B cell (primary cell): ENCODE data around the gene CTSH. TPM values are rescaled to one million over a fixed set of nuclear protein-coding genes. Genes with fewer than 3 reads are reported as not detected.

ENCODE experiments used
- ATAC-seq: fragments of 200-7000 bp; cut with Tn5 transposase; one replicate; pipeline ENCODE4 v1.10.0; 2021; ENCODE audit warnings: low read depth, mild to moderate bottlenecking, moderate number of reproducible peaks, moderate library complexity
- CTCF ChIA-PET: fragments of 350-600 bp; sonication (Branson Sonifier 250); formaldehyde crosslinking; loops from one replicate; lab custom pipeline; 2021; ENCODE audit warnings: antibody characterized with exemption, inconsistent platforms; lab: Charles Lee
- POLR2A ChIA-PET: fragments of 350-600 bp; sonication (Branson Sonifier 250); formaldehyde crosslinking; loops from one replicate; lab custom pipeline; 2021; ENCODE audit warnings: antibody characterized with exemption; lab: Charles Lee
- DNase-seq: peaks from one replicate; pipeline ENCODE4 v3.0.0; 2013
- H2AFZ ChIP-seq: 2 replicates; pipeline ENCODE4 v1.6.1; 2012; ENCODE audit warnings: mild to moderate bottlenecking, low read depth, low read length; ENCODE audit not compliant: insufficient read depth, poor library complexity, severe bottlenecking
- H3K27ac ChIP-seq, 2 donors: 1 replicate in 1 of 2; 2 replicates in 1 of 2; pipeline ENCODE4 v1.5.1; 2012 to 2013; ENCODE audit warnings: low read length in 2 of 2, mild to moderate bottlenecking in 2 of 2, moderate library complexity in 1 of 2
- H3K27me3 ChIP-seq, 4 experiments: fragments of 200-600 bp in 1 of 4; sonication (generic) in 1 of 4; replicated peaks in 1 of 4; 1 replicate in 2 of 4; 2 replicates in 2 of 4; pipeline versions ENCODE4 v1.6.1 to v1.7.0; 2013 to 2016; ENCODE audit warnings: low read length in 3 of 4, mild to moderate bottlenecking in 2 of 4, mixed read lengths in 1 of 4, moderate library complexity in 1 of 4; ENCODE audit not compliant: insufficient read depth in 4 of 4, control insufficient read depth in 3 of 4; ENCODE audit errors: control extremely low read depth in 1 of 4
- H3K36me3 ChIP-seq, 2 experiments: replicated peaks in 1 of 2; 1 replicate in 1 of 2; 2 replicates in 1 of 2; pipeline versions ENCODE4 v1.6.1 to v1.7.1; 2013; ENCODE audit warnings: low read length in 1 of 2; ENCODE audit not compliant: insufficient read depth in 2 of 2, control insufficient read depth in 1 of 2; ENCODE audit errors: control extremely low read depth in 1 of 2, extremely low read depth in 1 of 2
- H3K4me1 ChIP-seq, 2 donors: fragments of 200-600 bp in 1 of 2; sonication (generic) in 1 of 2; 1 replicate in 1 of 2; 2 replicates in 1 of 2; pipeline versions ENCODE4 v1.5.1 to v1.6.1; 2013 to 2017; ENCODE audit warnings: low read length in 2 of 2; ENCODE audit not compliant: control insufficient read depth in 2 of 2, insufficient read depth in 2 of 2
- H3K4me2 ChIP-seq: replicated peaks from 2 replicates; pipeline ENCODE3; 2012; ENCODE audit warnings: mild to moderate bottlenecking, low read depth, low read length; ENCODE audit not compliant: poor library complexity, severe bottlenecking
- H3K4me3 ChIP-seq, 5 experiments: fragments of 200-600 bp in 1 of 5; sonication (generic) in 1 of 5; 1 replicate in 3 of 5; 2 replicates in 2 of 5; pipeline versions ENCODE4 v1.5.1 to v1.7.0; 2011 to 2016; ENCODE audit warnings: low read length in 4 of 5, mild to moderate bottlenecking in 4 of 5, low read depth in 2 of 5, control low read depth in 1 of 5, moderate library complexity in 1 of 5; ENCODE audit not compliant: insufficient read depth in 1 of 5; ENCODE audit errors: control extremely low read depth in 1 of 5, extremely low read depth in 1 of 5
- H3K79me2 ChIP-seq: fragments of 200-600 bp; sonication (generic); one replicate; pipeline ENCODE4 v1.6.0; 2016; ENCODE audit warnings: low read length; ENCODE audit not compliant: control insufficient read depth, insufficient read depth
- H3K9ac ChIP-seq: fragments of 200-600 bp; sonication (generic); 2 replicates; pipeline ENCODE4 v1.6.1; 2017; ENCODE audit warnings: mild to moderate bottlenecking, low read length, moderate library complexity
- H3K9me3 ChIP-seq, 3 donors: one replicate each; pipeline versions ENCODE4 v1.6.1 to v1.7.1; 2013; ENCODE audit warnings: low read length in 2 of 3; ENCODE audit not compliant: control insufficient read depth in 2 of 3, insufficient read depth in 1 of 3; ENCODE audit errors: control extremely low read depth in 1 of 3
- H4K20me1 ChIP-seq: 2 replicates; pipeline ENCODE4 v1.6.0; 2012; ENCODE audit warnings: mild to moderate bottlenecking, low read length; ENCODE audit not compliant: insufficient read depth, control insufficient read depth, poor library complexity, severe bottlenecking
- H3K27ac Mint-ChIP-seq: one replicate; pipeline ENCODE4 v1.8.0; 2021; ENCODE audit warnings: mixed read lengths
- H3K27me3 Mint-ChIP-seq: one replicate; pipeline ENCODE4 v1.8.0; 2021; ENCODE audit warnings: mixed read lengths
- H3K4me1 Mint-ChIP-seq: one replicate; pipeline ENCODE4 v1.8.0; 2021; ENCODE audit warnings: mixed read lengths
- H3K4me3 Mint-ChIP-seq: one replicate; pipeline ENCODE4 v1.8.0; 2021; ENCODE audit warnings: mixed read lengths
- H3K9me3 Mint-ChIP-seq: one replicate; pipeline ENCODE4 v1.8.0; 2022; ENCODE audit warnings: mixed read lengths; ENCODE audit not compliant: insufficient read depth
- CTCF ChIP-seq: fragments of 200-600 bp; IDR thresholded peaks from one replicate; pipeline ENCODE4 v1.8.0; 2022; ENCODE audit warnings: antibody characterized with exemption, mild to moderate bottlenecking
- EZH2 ChIP-seq: IDR thresholded peaks from 2 replicates; pipeline ENCODE4 v1.6.1; 2012; ENCODE audit warnings: borderline replicate concordance, low read depth, mild to moderate bottlenecking, moderate library complexity, low read length; ENCODE audit not compliant: insufficient read depth, poor library complexity, severe bottlenecking
- WGBS: methylation state at CpG from one replicate; pipeline ENCODE4 v1.1.5; 2013; ENCODE audit warnings: missing lambda C conversion rate; ENCODE audit not compliant: insufficient coverage; 5-methylcytosine and 5-hydroxymethylcytosine counted together
- intact Hi-C: fragments of 100-400 bp; cut with micrococcal nuclease; formaldehyde crosslinking; loops from one replicate; pipeline ENCODE4 v1.10.0; 2022
- polyA plus RNA-seq: library from polyadenylated mRNA; depleted of rRNA; stranded (reverse); fragments of >200 nt; gene quantifications from 2 replicates; pipeline ENCODE4 v1.2.3, GENCODE V29; 2012
- total RNA-seq, 2 donors: library from RNA; stranded (reverse); fragments of 120-200 nt in 1 of 2; gene quantifications; 1 replicate in 1 of 2; 2 replicates in 1 of 2; pipeline versions ENCODE4 v1.2.3 to v1.2.4, GENCODE V29; 2013 to 2022

Gene CTSH
- total and polyA plus RNA-seq, 2 donors (not counting 1 experiment from before 2014, with no cell fraction given): 399 to 441 TPM

- H3K4me3 Mint-ChIP-seq: no peak overlapping the region
- Histone ChIP-seq H3K27me3 (no peaks in the 10 kb centered on the region), H2AFZ (no peak overlapping the region), H3K4me2 (no peak overlapping the region), H3K79me2 (no peaks in the 10 kb centered on the region), H3K4me1 (peaks cover 5 to 26% of the 10 kb centered on the region in 2 donors), H3K4me3 (no peak overlapping the region), H4K20me1 (no peaks in the 10 kb centered on the region), H3K9me3 (no peaks in the 10 kb centered on the region), H3K36me3 (no peaks in the 10 kb centered on the region), H3K9ac (no peak overlapping the region), H3K27ac (no peak overlapping the region)
- H3K27me3 Mint-ChIP-seq: no peaks in the 10 kb centered on the region
- no peak overlapping the region for H3K27ac Mint-ChIP-seq
- H3K4me1 Mint-ChIP-seq: peaks cover 25% of the 10 kb centered on the region
- TF ChIP-seq EZH2 (no peak), CTCF (no peak)
- DNase-seq: no peak
- ChIA-PET CTCF (interaction anchor here (1.8 kb wide), 1 partner anchor 13 kb away, joined by 6 read pairs; no protein-coding TSS in a partner anchor), POLR2A (no interaction called here)
- intact Hi-C loops: no loop called here
- H3K9me3 Mint-ChIP-seq: no peaks in the 10 kb centered on the region
- 98% methylated on average over 9 of the region's 10 CpGs for WGBS
- no peak for ATAC-seq
These were observed 46.6 kb upstream of the CTSH start for GRCh38 chr15:78991476-78991875.

GRCh38 chr15:78990278-78990677 lies 45.4 kb upstream of the CTSH start:
- WGBS: 80% methylated on average over 1 of the region's 1 CpG
- Histone ChIP-seq H3K9ac (no peak overlapping the region), H2AFZ (no peak overlapping the region), H3K4me3 (no peak overlapping the region), H3K9me3 (no peaks in the 10 kb centered on the region), H3K4me2 (no peak overlapping the region), H4K20me1 (no peaks in the 10 kb centered on the region), H3K27ac (no peak overlapping the region), H3K4me1 (peaks cover 5 to 26% of the 10 kb centered on the region in 2 donors), H3K27me3 (no peaks in the 10 kb centered on the region), H3K36me3 (no peaks in the 10 kb centered on the region), H3K79me2 (no peaks in the 10 kb centered on the region)
- TF ChIP-seq CTCF (no peak), EZH2 (no peak)
- no peak for DNase-seq
- H3K4me1 Mint-ChIP-seq: peaks cover 25% of the 10 kb centered on the region
- no peak for ATAC-seq
- POLR2A ChIA-PET: no interaction called here
- intact Hi-C loops: no loop called here
- H3K9me3 Mint-ChIP-seq: no peaks in the 10 kb centered on the region
- no peaks in the 10 kb centered on the region for H3K27me3 Mint-ChIP-seq
- H3K27ac Mint-ChIP-seq: no peak overlapping the region
- CTCF ChIA-PET: no interaction called here
- no peak overlapping the region for H3K4me3 Mint-ChIP-seq
